Ovary (tissue), 9 donors: ENCODE measurements around the gene INAFM1. TPM values are rescaled to one million over a fixed set of nuclear protein-coding genes. Genes with fewer than 3 reads are reported as not detected.

Experiments used
- DNase-seq, 5 donors: peaks; one replicate each; pipeline ENCODE4 v3.0.0-alpha.2; 2019 to 2020
- H3K27ac ChIP-seq, 2 donors: fragments of 200-600 bp; one replicate each; pipeline versions ENCODE4 v1.5.1 to v1.8.0; 2019 to 2022
- H3K27me3 ChIP-seq: fragments of 200-600 bp; one replicate; pipeline ENCODE4 v1.8.0; 2022
- H3K36me3 ChIP-seq: fragments of 200-600 bp; sonication (generic); one replicate; pipeline ENCODE4 v1.5.1; 2019
- H3K4me1 ChIP-seq: one replicate; pipeline ENCODE4 v1.8.1; 2013; ENCODE audit warnings: mild to moderate bottlenecking, moderate library complexity; ENCODE audit not compliant: insufficient read depth
- H3K4me3 ChIP-seq: fragments of 200-600 bp; sonication (generic); one replicate; pipeline ENCODE4 v1.5.1; 2017
- H3K9me3 ChIP-seq, 2 donors: fragments of 200-600 bp in 1 of 2; sonication (generic) in 1 of 2; one replicate each; pipeline versions ENCODE4 v1.5.1 to v1.8.1; 2013 to 2019; ENCODE audit warnings: mild to moderate bottlenecking in 1 of 2, moderate library complexity in 1 of 2
- CTCF ChIP-seq, 3 donors: fragments of 450-650 bp in 2 of 3; fragments of 200-600 bp in 1 of 3; IDR thresholded peaks; one replicate each; pipeline versions ENCODE4 v1.5.1 to v1.8.0; 2016 to 2022; ENCODE audit warnings: antibody characterized with exemption in 3 of 3, mild to moderate bottlenecking in 1 of 3
- EP300 ChIP-seq: sonication (generic); formaldehyde crosslinking; IDR thresholded peaks from one replicate; pipeline ENCODE4 v1.6.1; 2017; ENCODE audit warnings: antibody characterized with exemption
- POLR2A ChIP-seq: fragments of 450-650 bp; IDR thresholded peaks from one replicate; pipeline ENCODE4 v1.6.1; 2017; ENCODE audit warnings: antibody characterized with exemption, mild to moderate bottlenecking, moderate library complexity
- WGBS, 3 donors: extraction: QIAGEN DNeasy Blood & Tissue Kit in 1 of 3; methylation state at CpG; one replicate each; pipeline versions ENCODE4 v1.1.5 to v1.1.7; 2013 to 2017; 5-methylcytosine and 5-hydroxymethylcytosine counted together
- intact Hi-C, 4 donors: fragments of 100-400 bp; cut with DNase I; formaldehyde crosslinking; loops; one replicate each; pipeline versions ENCODE4 v1.11.0 to v1.15.1; 2022 to 2023
- polyA plus RNA-seq, 2 donors: library from polyadenylated mRNA; stranded (reverse); fragments of 200-250 nt in 1 of 2; fragments of 350-450 nt in 1 of 2; fragmentation: Illumina TruSeq in 1 of 2; extraction: RNeasy Lipid Tissue Mini Kit (QIAGEN cat#74804) in 1 of 2; gene quantifications; one replicate each; pipeline ENCODE4 v1.2.3, GENCODE V29; 2013 to 2014
- total RNA-seq, 7 donors: library from RNA; depleted of rRNA in 2 of 7; stranded (reverse); fragments of >200 nt in 2 of 7; fragmentation: NEBNext Ultra II Directional in 3 of 7; extraction: Animal tissue kit (Norgen Biotek cat#: 25700) in 3 of 7; gene quantifications; one replicate each; pipeline versions ENCODE4 v1.1.0 to v1.2.4, GENCODE V29; 2016 to 2023
- donor health status: DM: no; HTN: no; CAD: no; lungs with moderate emphysema.
- donor health status: DM: no; HTN: no; CAD: no.
- donor health status: Bipolar disorder and iron deficiency.
- donor health status: DM: yes; HTN: yes; CAD: no.
- donor health status: DM: no; HTN: no; CAD: no.
- donor health status: DM: yes; HTN: yes; CAD: no.

INAFM1 gene
- total and polyA plus RNA-seq, 9 donors, result 0.73 to 53.3 (median 26.5) TPM

DNA sequence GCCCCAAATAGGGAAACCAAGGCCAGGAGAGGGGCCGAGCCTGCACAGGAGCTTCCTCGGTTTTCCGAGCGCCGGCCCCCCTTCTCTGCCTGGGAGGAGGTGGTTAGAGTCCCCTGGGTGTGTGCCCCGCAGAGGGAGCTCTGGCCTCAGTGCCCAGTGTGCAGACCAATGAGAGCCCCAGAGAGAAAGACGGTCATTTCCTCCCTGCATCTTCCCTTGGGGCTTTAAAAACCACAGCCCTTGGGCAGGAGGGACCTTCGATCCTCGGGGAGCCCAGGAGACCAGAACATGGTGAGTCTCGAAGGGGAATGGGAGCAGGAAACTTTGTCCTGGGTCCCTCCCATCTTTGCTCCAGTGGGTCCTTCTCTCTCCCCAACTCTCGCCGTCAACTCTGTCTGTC, 34.9 kb downstream of the INAFM1 start, which contains the start of gene C5AR1:
Gene C5AR1 (plus strand): TSS at position 254 of the 400 bp plus-strand sequence. CDS start 35 bp downstream, at position 289.
- DNase-seq, result no peak
- Histone ChIP-seq H3K27ac (no peak within 1 kb of the TSS), H3K36me3 (no peaks in the 10 kb centered on the region), H3K27me3 (no peaks in the 10 kb centered on the region), H3K4me3 (no peak within 1 kb of the TSS), H3K4me1 (no peaks in the 10 kb centered on the region), H3K9me3 (no peaks in the 10 kb centered on the region)
- intact Hi-C loops, result loop anchor here in 2 of 4 donors (10.0 kb wide), 2 partner anchors 95 to 105 kb away; partner anchors contain the start of gene MEIS3 (in 1 of the 2)
- 31 to 39% (median 36%) methylated on average over 12 of the region's 12 CpGs for WGBS, 3 donors
- TF ChIP-seq POLR2A (no peak), EP300 (no peak), CTCF (IDR thresholded peaks at IDR 0.05) (no peak)

- Histone ChIP-seq H3K4me3 (no peak overlapping the region), H3K4me1 (no peaks in the 10 kb centered on the region), H3K27ac (no peak overlapping the region), H3K36me3 (no peaks in the 10 kb centered on the region), H3K27me3 (no peaks in the 10 kb centered on the region), H3K9me3 (no peaks in the 10 kb centered on the region)
- DNase-seq, result no peak
- intact Hi-C loops, result no loop called here
- TF ChIP-seq POLR2A, result no peak
- TF ChIP-seq CTCF (IDR thresholded peaks at IDR 0.05), result no peak
- no peak for TF ChIP-seq EP300
- 66 to 75% (median 72%) methylated on average over 2 of the region's 2 CpGs for WGBS, 3 donors
Measured at GRCh38 chr19:47310323-47310722, 35.6 kb downstream of the INAFM1 start.

- intact Hi-C loops, result no loop called here
- WGBS, 3 donors, result 4 to 10% (median 6%) methylated on average over 5 of the region's 5 CpGs
- DNase-seq, result no peak
- no peak overlapping the region for H3K4me3 ChIP-seq
- H3K27ac ChIP-seq, result no peak overlapping the region
- no peaks in the 10 kb centered on the region for H3K4me1 ChIP-seq
- no peaks in the 10 kb centered on the region for H3K27me3 ChIP-seq
- TF ChIP-seq CTCF (IDR thresholded peaks at IDR 0.05), result no peak
- no peak for TF ChIP-seq POLR2A
- TF ChIP-seq EP300, result no peak
- H3K9me3 ChIP-seq, result no peaks in the 10 kb centered on the region
- H3K36me3 ChIP-seq, result no peaks in the 10 kb centered on the region
Measured at GRCh38 chr19:47310819-47311218, 36.1 kb downstream of the INAFM1 start.

- DNase-seq, result no peak
- Histone ChIP-seq H3K27ac (no peak overlapping the region), H3K36me3 (no peaks in the 10 kb centered on the region), H3K9me3 (no peaks in the 10 kb centered on the region), H3K27me3 (no peaks in the 10 kb centered on the region), H3K4me3 (no peak overlapping the region), H3K4me1 (no peaks in the 10 kb centered on the region)
- 74 to 77% (median 76%) methylated on average over 5 of the region's 5 CpGs for WGBS, 3 donors
- intact Hi-C loops, result no loop called here
- no peak for TF ChIP-seq POLR2A
- TF ChIP-seq CTCF (IDR thresholded peaks at IDR 0.05), result no peak
- no peak for TF ChIP-seq EP300
Measured at GRCh38 chr19:47312366-47313006, 37.8 kb downstream of the INAFM1 start.
